Thoracic aorta (tissue), 2 donors: ENCODE results near the gene PDE4D. TPM values are rescaled to one million over a fixed set of nuclear protein-coding genes. Genes with fewer than 3 reads are reported as not detected.

Source experiments
- ATAC-seq: fragments of 150-250 bp; one replicate; pipeline ENCODE4 v1.8.0; 2017; ENCODE audit warnings: low read depth; ENCODE audit not compliant: insufficient number of reproducible peaks, low FRiP score
- DNase-seq: peaks from one replicate; pipeline ENCODE4 v3.0.0-alpha.2; 2020; ENCODE audit warnings: low spot score
- H3K27ac ChIP-seq, 2 donors: fragments of 200-600 bp; sonication (generic); 1 replicate in 1 of 2; 2 replicates in 1 of 2; pipeline ENCODE4 v1.5.1; 2016; ENCODE audit warnings: mild to moderate bottlenecking in 2 of 2, moderate library complexity in 2 of 2
- H3K27me3 ChIP-seq: fragments of 200-600 bp; sonication (generic); replicated peaks from 2 replicates; pipeline ENCODE4 v1.6.0; 2016; ENCODE audit warnings: mild to moderate bottlenecking; ENCODE audit not compliant: insufficient read depth
- H3K36me3 ChIP-seq: fragments of 200-600 bp; sonication (generic); one replicate; pipeline ENCODE4 v1.5.1; 2016
- H3K4me1 ChIP-seq, 2 donors: fragments of 200-600 bp; sonication (generic); 1 replicate in 1 of 2; 2 replicates in 1 of 2; pipeline versions ENCODE4 v1.5.1 to v1.6.0; 2016; ENCODE audit warnings: low read depth in 2 of 2, mild to moderate bottlenecking in 1 of 2; ENCODE audit not compliant: control insufficient read depth in 1 of 2
- H3K4me3 ChIP-seq: fragments of 200-600 bp; sonication (generic); 2 replicates; pipeline ENCODE4 v1.5.1; 2016; ENCODE audit warnings: mild to moderate bottlenecking
- H3K9me3 ChIP-seq: fragments of 200-600 bp; sonication (generic); 2 replicates; pipeline ENCODE4 v1.5.1; 2016
- total RNA-seq, 2 donors: library from RNA; depleted of rRNA; stranded (reverse); fragments of >200 nt; gene quantifications; one replicate each; pipeline versions ENCODE4 v1.1.0 to v1.2.3, GENCODE V29; 2016
- TF ChIP-seq, protein P1 (sequence below): fragments of 200-600 bp; sonication (generic); IDR thresholded peaks from one replicate; pipeline ENCODE4 v1.5.1; 2019; ENCODE audit warnings: antibody characterized with exemption

The PDE4D gene
- total RNA-seq, 2 donors from 2014 or later, result 34.0 to 85.8 TPM

DNA sequence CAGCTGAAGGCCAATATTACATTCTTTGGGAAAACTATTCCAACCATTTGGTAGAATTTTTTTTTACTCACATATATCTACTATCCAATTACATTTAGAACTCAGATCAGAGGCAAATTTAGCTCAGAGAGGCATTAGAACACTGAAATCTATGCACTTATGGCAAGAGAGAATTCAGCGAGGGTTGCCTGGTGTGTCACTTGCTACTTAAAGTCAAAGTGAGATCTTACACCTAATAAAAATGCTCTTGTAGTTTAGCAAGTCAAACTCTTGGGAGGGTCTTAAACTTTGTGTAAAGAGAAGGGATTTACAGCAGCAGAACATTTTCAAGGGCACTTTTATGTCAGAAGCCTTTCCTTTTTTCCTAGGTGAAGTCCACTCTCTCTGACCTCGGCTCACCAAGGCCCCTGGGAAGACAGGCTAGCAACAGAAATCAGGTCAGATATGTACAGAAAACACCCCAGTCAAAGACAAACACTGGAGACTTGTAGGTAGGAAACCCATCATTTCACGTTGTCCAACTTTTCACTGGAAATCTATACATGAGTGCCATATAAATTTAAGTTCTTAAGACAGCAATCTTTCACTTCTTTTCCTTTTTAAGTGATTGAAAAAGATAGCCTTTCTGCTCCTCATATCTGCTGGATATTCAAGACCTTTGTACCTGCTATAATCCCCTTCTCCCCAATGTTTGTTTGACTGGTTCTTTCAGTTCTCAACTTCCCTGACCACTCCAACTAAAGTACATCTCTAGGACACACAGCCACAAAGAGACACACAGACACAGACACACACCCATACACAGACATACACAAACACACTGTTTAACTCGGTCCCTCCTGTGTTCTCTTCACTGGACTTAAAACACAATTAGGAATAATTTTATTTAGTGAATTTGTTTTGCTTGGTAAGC lies 635.8 kb downstream of the PDE4D start:
- no peak overlapping the region for H3K27ac ChIP-seq

DNA sequence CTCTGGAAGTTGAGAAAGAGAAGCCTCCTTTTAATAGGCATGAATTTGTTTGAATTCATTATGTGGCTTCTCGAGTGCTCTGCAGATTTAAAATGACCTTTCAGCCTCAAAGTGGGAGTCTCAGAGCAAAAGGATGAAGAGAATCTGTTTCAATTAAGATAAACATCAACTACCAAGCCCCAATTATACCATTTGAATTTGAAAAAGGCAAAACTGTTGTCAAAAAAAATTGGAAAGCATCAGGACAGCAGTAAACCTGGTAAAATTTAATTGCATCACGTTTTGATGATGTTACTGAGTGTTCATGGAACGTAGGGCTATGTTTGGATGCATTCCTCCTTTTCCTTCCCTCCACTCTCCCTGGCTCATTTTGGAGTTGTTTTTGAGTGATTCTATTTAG lies 637.2 kb downstream of the PDE4D start:
- Histone ChIP-seq H3K4me1 (no peaks in the 10 kb centered on the region), H3K27me3 (no peaks in the 10 kb centered on the region), H3K4me3 (no peak overlapping the region), H3K36me3 (no peaks in the 10 kb centered on the region), H3K9me3 (no peaks in the 10 kb centered on the region), H3K27ac (no peak overlapping the region)
- no peak for DNase-seq
- no peak for ATAC-seq
- TF ChIP-seq, protein P1, sequence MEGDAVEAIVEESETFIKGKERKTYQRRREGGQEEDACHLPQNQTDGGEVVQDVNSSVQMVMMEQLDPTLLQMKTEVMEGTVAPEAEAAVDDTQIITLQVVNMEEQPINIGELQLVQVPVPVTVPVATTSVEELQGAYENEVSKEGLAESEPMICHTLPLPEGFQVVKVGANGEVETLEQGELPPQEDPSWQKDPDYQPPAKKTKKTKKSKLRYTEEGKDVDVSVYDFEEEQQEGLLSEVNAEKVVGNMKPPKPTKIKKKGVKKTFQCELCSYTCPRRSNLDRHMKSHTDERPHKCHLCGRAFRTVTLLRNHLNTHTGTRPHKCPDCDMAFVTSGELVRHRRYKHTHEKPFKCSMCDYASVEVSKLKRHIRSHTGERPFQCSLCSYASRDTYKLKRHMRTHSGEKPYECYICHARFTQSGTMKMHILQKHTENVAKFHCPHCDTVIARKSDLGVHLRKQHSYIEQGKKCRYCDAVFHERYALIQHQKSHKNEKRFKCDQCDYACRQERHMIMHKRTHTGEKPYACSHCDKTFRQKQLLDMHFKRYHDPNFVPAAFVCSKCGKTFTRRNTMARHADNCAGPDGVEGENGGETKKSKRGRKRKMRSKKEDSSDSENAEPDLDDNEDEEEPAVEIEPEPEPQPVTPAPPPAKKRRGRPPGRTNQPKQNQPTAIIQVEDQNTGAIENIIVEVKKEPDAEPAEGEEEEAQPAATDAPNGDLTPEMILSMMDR, result no peak

More for the DNA sequence above, 635.8 kb downstream of the PDE4D start:
- H3K4me1 ChIP-seq, result no peaks in the 10 kb centered on the region
- TF ChIP-seq, protein P1, result no peak
- no peaks in the 10 kb centered on the region for H3K9me3 ChIP-seq
- no peaks in the 10 kb centered on the region for H3K27me3 ChIP-seq
- H3K4me3 ChIP-seq, result no peak overlapping the region
- ATAC-seq (no peak), DNase-seq (no peak)
- no peaks in the 10 kb centered on the region for H3K36me3 ChIP-seq

- Histone ChIP-seq H3K9me3 (no peaks in the 10 kb centered on the region), H3K4me3 (no peak overlapping the region), H3K4me1 (no peaks in the 10 kb centered on the region), H3K27me3 (no peaks in the 10 kb centered on the region), H3K27ac (no peak overlapping the region), H3K36me3 (no peaks in the 10 kb centered on the region)
- TF ChIP-seq, protein P1, result no peak
- ATAC-seq (no peak), DNase-seq (no peak)
These were observed 639.4 kb downstream of the PDE4D start for GRCh38 chr5:59254055-59254687.

DNA sequence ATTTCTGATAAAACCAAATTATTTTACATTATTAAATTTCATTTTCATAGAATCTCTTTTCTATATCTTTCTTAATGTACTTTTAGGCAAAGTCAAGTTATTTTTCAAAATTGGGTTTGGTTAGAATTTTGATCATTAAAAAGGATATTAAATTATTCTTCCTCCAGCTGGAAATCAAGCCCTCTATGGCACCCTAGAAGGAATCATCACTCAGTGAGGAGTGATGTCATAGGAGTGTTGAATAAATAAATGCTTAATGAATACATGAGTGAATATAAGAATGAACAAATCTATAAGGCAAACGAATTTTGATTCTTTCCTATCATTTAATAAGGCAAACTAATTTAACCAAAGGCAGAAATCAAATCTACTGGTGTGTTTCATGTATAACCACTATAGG lies 639.9 kb downstream of the PDE4D start:
- ATAC-seq (no peak), DNase-seq (no peak)
- Histone ChIP-seq H3K36me3 (no peaks in the 10 kb centered on the region), H3K4me1 (no peaks in the 10 kb centered on the region), H3K9me3 (no peaks in the 10 kb centered on the region), H3K27me3 (no peaks in the 10 kb centered on the region), H3K4me3 (no peak overlapping the region), H3K27ac (no peak overlapping the region)
- TF ChIP-seq, protein P1, result no peak

- DNase-seq, result no peak
- ATAC-seq, result no peak
- H3K9me3 ChIP-seq, result no peaks in the 10 kb centered on the region
- H3K4me3 ChIP-seq, result no peak overlapping the region
- H3K27ac ChIP-seq, result no peak overlapping the region
- H3K27me3 ChIP-seq, result no peaks in the 10 kb centered on the region
- TF ChIP-seq, protein P1, result no peak
- H3K4me1 ChIP-seq, result no peaks in the 10 kb centered on the region
- H3K36me3 ChIP-seq, result no peaks in the 10 kb centered on the region
These were observed 641.9 kb downstream of the PDE4D start for GRCh38 chr5:59251627-59252026.
